Measurements from ENCODE around the gene SLC6A19.

DNA sequence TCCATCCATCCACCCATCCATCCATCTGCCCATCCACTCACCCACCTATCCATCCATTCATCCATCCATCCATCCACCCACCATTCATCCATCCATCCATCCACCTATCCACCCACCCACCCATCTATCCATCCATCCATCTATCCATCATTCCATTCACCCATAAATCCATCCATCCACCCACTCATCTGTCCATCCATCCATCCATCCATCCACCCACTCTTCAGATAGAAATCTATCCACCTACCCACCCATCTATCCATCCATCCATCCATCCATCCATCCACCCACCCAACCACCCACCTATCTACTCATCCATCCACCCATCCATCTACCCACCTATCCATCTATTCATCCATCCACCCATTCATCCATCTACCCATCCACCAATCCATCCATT is 35.0 kb upstream of the SLC6A19 start:
- TF ChIP-seq POLR2A (IDR thresholded peaks at IDR 0.05; ENCODE audit: low read length) (no peak), GATA1 (IDR thresholded peaks at IDR 0.05; ENCODE audit: low read depth, low read length) (no peak)

Data from erythroblast (primary cell).